Measurements from ENCODE around the gene SIGMAR1.
A peak's percentile ranks its signal among the peaks of the same experiment; 100 is the strongest.

SIGMAR1 gene

GRCh38 chr9:34606190-34606589 lies 31.4 kb downstream of the SIGMAR1 start:
- no peak for DNase-seq (ENCODE audit: low read depth in 1 of 2, low spot score in 1 of 2)

GRCh38 chr9:34603610-34604231 lies 33.9 kb downstream of the SIGMAR1 start:
- peak; percentile 67 to 77 for DNase-seq (ENCODE audit: low read depth in 1 of 2, low spot score in 1 of 2)

GRCh38 chr9:34601937-34602573 lies 35.5 kb downstream of the SIGMAR1 start:
- no peak for DNase-seq (ENCODE audit: low read depth in 1 of 2, low spot score in 1 of 2)

DNA sequence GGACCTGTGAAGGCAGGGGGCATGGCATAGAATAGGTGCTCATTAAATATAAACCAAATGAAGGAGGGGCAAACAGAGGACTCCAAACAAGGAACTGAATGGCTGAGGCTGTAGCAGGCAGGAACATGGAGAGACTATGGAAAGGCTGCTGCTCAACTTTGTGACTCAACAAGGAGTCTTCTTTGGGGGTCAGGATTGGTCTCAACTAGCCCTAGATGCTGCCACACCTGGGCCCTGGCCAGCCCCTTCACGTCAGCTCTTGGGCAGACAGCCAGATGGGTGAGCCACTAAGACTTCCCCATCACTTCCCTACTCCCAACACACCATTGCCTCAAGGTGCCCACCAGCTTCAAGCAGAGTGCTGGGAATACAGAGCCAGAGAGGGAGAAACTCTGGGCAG lies 36.7 kb downstream of the SIGMAR1 start:
- DNase-seq (ENCODE audit: low read depth in 1 of 2, low spot score in 1 of 2) = no peak

DNA sequence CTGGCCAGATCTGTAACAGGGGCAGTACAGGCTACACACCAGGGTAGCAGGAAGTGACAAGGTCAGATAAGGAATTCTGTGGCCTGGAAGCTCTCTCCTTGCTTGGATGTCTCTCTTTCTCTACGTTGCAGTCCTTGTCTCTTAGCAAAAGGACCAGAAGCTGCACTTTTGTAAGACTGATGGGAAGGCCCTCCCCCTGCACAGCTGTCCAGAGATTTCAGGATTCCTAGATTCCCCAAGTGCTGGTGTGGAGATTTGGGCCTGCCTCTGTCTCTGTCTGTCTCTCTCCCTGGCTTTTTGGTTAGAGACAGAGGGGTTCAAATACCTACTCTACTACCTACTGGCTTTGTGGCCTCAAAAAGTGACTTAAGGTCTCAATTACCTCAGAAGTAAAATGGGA lies 38.0 kb downstream of the SIGMAR1 start:
- DNase-seq (ENCODE audit: low read depth in 1 of 2, low spot score in 1 of 2) = no peak

GRCh38 chr9:34594177-34594576 lies 43.4 kb downstream of the SIGMAR1 start:
- DNase-seq (ENCODE audit: low read depth in 1 of 2, low spot score in 1 of 2) = no peak

DNA sequence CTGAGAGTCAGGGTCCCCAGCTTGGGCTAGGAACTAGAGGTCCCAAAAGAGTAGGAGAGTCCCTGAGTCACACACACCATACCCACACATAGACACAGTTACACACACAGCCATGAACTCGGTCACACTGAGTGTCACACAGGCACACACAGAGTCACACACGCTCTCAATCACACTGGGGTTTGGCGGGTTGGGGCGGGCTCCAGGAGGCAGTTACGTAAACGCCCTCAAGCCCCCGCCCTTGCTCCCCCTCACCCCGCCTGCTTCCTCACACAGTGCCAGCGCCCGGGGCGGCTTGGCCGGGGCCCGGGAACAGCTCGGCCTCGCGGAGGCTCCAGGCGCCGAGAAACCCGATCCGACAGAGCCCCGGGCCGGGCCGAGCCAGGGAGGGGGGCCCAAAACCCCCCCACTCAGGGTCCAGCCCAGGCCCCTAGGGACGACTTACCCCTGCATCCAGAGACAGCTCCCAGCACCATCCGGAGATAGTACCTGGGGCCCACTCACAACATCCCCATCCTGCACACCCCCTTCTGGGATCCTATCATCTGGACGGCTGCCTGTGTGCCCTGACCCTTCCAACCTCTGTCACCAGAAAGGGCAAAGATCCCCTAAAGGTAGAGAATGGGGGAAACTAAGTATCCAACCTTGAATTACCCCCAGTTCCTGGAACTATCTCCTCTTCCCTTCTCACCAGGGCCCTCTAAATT lies 44.5 kb downstream of the SIGMAR1 start:
- DNase-seq (ENCODE audit: low read depth in 1 of 2, low spot score in 1 of 2) = no peak

GRCh38 chr9:34591917-34592866 lies 45.4 kb downstream of the SIGMAR1 start:
- DNase-seq (ENCODE audit: low read depth in 1 of 2, low spot score in 1 of 2) = no peak

DNA sequence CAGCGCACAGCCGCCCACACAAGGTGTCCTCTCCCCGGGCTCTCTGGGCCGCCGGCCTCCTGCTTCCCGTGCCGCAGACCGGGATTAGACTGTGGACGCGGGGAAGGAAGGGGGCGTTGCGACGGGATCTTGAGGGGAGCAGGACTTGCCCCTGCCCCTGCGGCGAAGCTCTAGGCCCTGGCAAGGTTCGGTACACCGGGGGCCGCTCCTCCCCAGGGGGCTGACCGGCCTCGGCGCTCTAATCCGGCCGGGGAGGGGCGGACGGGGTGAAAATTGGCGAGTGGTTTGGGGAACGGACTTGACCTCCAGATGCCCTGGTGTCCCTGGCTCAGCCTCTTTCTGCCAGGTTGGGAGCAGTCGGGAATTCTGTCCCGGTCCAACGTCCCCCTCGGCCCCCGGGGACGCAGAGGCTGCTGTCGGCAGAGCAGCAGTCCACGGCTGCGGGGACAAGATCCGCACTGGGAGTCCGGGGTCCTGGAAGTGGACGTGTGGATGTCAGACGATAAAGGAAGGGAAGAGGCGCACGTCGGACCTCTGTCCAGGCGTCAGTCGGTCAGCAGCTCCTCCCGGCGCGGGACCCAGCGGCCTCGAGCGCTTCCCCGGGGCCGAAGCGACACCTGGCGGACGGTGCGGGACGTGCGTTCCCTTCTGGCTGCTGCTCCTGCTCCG lies 46.2 kb downstream of the SIGMAR1 start:
- DNase-seq (ENCODE audit: low read depth in 1 of 2, low spot score in 1 of 2) = peak; percentile 69 to 70

DNA sequence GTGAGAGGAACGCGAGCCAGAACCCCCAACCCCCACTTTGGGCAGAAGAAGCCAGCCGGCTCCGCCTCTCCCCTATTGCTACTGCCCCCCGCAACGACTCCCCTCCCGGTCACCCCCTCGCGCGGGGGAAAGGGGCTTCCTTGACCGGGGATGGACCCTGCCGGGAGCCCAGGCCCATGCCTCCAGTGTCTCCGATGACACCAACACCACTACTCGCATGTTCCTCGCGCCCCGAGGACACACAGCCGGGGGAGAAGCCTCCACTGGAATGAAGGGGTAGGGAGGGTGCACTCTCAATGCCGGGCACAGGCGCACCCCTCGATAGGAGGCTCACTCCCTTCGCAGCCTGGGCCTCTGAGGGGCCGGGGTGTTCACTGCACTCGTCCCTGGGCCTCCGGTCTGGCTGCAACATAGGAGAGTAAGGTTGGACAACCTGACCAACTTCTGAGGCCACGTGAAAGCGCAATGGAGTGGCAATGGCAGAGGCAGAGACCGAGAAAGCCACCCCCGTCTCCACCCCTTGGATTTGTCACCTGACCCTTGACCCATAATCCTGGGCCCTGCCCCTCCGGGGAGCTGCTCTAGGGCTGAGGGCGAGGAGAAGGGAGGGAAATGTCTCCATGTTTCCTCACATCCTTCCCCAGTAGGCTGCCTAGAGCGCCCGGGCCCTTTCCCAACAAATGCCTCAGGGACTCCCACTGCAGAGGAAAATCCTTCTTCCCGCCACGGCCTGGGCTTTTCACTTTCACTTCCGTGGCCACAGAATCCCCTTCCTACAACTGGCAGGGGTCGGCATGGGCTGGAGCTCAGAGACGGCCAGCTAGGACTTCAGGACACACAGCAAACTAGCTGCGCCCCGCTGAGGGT lies 47.0 kb downstream of the SIGMAR1 start:
- DNase-seq (ENCODE audit: low read depth in 1 of 2, low spot score in 1 of 2) = no peak

GRCh38 chr9:34589636-34590380 lies 47.8 kb downstream of the SIGMAR1 start, which contains the start of gene CNTFR:
TSS of gene CNTFR (minus strand) at chr9:34589724. CDS start at chr9:34568981, 20,743 bp downstream.
- no peak for DNase-seq (ENCODE audit: low read depth in 1 of 2, low spot score in 1 of 2)

DNA sequence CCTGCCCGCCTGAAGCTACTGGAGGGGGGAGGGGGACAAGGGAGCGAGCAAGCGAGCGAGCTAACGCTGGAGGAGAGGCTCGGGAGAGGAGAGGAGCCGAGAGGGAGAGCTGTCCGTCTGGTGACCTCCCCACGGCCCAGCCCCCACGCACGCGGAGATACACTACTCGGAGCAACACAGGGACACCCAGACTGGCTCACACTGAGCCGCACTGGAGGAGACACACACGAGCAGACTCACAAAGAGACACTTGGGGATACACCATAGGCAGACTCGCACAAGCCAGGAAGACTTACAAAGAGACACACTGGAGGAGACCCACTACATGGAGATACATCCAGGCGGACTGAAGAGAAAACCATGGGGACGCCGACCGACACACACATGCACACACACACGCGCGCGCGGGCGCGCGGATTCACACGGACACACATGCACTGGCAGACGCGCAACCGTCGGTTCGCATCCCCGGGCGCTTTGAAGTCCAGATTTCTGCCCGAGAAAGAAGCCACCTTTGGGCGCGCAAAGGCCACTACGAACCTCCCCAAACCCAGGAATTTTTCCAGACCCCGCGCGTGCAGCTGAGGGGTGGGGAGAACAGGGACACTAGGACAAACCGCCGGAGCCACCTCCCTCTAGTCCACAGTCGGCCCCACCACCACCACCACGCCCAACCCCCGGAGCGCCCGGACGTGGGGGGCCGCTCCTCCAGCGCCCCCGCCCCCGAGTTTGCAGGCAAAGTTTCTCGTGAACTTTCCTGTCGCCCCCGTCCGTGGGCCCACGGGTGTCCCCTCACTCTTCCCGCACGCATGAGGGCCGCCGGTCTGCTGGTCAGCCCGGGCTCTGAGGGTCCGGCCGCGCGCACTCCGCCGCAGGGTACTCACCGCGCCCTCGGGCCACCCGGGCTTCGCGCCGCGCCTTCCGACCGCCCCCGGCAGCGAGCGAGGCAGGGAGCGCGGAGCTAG lies 48.6 kb downstream of the SIGMAR1 start:
- no peak for DNase-seq (ENCODE audit: low read depth in 1 of 2, low spot score in 1 of 2)

DNA sequence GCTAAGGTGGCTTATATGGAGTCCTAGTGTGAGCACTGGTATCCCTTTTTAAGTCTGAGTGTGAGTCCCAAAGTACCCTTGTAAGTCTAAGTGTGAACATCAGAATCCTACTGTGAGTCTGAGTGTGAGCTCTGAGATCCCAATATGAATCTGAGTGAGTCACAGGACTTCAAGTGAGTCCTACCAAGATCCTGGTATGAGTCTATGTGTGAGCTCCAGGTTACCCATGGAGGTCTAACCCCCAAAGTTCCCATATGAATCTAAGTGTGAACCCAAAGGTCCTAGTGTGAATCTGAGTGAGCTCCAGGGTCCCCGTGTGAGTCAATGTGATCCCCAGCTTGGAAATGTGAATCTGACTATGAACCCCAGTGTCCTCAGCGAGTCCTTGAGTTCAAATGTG lies 50.3 kb downstream of the SIGMAR1 start:
- no peak for DNase-seq (ENCODE audit: low read depth in 1 of 2, low spot score in 1 of 2)

DNA sequence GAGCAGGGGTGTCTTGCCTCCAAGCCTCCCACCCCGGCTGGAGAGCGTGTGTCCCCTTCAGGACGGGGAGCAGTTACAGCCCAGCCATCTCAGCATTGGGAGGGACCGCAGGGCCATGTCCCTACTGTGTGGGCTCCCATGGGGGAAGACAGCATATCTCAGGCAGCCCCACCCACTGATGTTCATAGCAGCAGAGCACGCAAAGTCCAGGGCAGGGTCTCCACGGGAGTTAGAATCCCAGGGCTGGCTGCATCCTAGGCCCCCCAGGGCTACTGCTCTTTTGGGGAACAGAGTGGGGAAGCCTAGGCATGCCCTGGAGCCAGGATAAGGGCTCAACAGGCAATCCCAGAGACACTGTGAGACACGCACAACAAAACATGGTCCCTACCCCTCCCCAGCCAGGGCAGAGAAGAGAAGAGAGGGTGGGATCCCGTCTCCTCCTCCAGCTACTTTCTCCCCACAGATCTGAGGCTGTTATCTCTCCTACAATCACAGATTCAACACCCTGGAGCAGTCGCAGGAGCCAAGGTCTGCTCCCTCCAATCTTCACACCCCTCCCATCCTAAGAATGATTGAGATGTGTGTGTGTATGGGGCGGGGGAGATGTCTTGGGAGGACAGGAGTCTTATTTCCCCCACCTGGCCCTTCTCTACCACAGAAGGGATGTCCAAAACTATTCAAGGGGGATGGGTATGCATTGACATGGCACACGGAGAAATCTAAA lies 51.5 kb downstream of the SIGMAR1 start:
- no peak for DNase-seq (ENCODE audit: low read depth in 1 of 2, low spot score in 1 of 2)

GRCh38 chr9:34584970-34585369 lies 52.6 kb downstream of the SIGMAR1 start:
- DNase-seq (ENCODE audit: low read depth in 1 of 2, low spot score in 1 of 2) = no peak
